Measurements from ENCODE around the gene NFYC.

Gene NFYC

DNA sequence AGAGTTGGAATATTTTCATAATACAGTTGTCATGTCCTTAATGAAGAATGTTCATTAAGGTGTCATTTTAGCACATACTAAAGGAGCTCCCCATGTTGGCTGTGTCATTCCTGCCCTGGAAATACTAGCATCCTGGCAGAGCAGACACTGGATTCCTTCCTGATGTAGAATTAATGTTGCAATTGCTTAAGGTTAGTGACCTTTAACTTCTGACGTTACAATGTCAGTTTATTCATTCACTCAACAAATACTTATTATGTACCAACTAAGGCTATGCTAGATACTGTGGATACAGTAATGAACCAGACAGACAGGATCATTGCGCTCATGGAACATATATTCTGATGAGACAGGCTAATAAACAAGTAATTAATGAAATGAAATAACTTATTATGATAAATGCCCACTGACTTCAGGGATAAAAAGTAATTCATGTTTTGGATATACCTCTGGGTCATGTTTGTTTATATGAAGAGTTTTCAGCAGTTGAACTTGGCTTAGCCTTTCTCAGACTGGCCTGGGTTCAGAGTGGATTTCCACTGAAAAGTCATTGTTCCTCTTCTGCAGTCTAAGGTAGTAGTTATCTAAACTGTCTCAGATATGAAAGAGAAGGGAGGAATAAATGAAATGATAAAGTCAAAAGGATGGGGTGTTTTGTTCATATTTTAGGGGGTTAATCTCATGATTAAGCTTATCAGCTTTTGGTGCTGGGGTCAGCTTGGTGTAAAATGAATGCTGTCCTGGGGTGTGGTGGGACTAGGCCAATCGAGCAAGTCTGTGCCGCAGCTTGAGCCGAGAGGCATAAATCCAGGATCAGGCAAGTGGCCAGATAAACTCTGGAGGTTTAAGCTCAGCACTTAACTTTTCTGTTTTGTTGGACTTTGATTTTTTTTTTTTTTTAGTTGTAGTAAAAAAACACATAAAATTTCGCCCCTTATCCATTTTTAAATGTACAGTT is 48.8 kb downstream of the NFYC start:
- no peak for DNase-seq

DNA sequence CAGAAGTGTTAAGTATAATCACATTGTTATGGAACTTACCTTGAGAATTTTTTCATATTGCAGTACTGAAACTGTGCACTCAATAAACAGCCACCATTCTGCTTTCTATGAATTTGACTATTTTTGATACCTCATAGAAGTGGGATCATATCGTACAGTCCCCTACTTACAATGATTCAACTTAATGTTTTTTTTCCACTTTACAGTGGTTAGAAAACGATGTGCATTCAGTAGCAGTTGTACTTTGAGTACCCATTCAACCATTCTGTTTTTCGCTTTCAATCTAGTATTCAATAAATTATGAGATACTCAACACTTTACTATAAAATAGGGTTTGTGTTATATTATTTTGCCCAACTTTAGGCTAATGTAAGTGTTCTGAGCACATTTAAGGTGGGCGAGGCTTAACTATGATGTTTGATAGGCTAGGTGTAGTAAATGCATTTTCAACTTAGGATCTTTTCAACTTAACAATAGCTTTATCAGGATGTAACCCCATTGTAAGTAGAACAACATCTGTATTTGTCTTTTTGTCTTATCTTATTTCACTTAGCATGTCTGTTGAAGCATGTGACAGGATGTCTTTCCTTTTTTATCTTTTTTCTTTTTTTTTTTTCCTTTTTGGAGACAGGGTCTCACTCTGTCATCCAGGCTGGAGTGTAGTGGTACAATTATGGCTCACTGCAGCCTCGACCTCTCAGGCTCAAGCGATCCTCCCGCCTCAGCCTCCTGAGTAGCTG is 49.7 kb downstream of the NFYC start:
- no peak for DNase-seq

DNA sequence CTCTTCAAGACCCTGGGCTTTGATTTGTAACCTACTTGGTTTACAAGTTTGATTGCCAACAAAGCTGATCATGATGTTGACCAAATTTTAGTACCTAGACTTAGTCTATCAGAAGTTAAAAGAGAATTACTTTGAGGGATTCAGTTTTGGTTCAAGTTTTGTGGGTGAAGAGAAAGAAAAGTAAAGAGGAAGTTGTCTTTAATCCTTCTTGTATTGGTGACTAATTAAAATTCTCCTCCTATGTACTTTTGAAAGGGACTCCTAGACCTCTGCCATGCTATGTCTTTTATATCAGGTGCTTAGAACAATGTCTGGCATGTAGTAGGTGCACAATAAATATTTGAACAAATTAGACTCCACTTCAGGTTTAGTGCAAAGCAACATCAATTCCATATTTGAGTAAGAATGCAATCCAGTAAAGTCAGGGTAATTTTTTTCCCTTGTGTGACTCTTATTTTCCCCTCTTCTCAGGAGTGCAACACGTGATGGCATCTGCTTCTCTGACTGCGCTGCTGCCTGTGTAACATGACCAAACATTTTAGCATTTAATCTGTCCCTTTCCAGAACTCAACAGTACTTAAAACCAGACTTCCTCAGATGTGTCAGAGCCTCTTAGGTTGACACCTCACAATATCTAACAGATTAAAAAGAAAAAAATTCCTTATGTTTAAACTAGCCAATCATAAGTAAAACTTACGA is 51.0 kb downstream of the NFYC start:
- DNase-seq, result no peak

DNA sequence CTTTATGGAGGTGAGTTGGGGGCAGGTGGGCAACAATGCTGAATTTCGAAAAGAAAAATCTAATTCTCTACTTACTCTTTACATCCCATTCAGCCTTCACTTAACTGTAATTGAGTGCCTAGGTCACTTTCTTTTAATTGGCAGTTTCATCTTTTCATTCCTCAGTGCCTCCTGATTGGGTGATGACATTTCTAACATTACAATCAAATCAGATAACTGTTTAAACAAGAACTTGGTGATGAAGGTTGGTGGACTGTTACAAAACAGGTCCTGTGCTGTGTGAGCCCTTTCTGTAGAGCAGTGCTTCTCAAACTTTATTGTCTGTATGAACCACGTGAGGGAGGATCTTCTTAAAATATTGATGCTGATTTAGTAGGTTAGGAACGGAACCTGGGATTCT is 51.9 kb downstream of the NFYC start:
- no peak for DNase-seq

DNA sequence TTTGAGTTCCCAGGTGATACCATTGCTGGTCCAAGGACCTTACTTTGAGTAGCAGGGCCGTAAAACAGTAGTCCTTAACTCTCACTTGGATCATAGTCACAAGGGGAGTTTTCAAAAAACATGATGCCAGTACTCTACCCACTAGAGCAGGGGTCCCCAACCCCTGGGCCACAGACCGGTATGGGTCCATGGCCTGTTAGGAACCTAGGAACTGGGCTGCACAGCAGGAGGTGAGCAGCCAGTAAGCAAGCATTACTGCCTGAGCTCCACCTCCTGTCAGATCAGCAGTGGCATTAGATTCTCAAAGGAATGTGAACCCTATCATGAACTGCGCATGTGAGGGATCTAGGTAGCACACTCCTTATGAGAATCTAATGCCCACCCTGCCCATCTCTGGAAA is 52.4 kb downstream of the NFYC start:
- no peak for DNase-seq

DNA sequence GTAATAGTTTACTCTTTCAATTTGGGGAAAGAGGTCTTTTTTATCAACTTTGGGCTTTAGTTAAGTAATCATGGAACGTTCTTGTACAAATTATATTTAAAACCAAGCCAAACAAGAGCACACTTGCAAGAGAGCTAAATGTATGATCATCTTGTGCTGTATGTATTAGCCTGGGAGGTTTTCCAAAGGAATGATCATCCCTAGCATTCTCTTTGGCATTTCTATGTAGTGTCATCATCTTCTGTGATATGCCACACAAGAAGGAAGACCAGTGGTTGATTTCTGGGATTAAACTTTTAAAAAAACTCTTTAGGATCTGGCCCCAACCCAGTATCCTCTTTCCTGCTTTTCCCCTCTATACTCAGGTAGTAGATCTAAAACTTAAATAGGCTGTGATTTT is 53.7 kb downstream of the NFYC start:
- no peak for DNase-seq

DNA sequence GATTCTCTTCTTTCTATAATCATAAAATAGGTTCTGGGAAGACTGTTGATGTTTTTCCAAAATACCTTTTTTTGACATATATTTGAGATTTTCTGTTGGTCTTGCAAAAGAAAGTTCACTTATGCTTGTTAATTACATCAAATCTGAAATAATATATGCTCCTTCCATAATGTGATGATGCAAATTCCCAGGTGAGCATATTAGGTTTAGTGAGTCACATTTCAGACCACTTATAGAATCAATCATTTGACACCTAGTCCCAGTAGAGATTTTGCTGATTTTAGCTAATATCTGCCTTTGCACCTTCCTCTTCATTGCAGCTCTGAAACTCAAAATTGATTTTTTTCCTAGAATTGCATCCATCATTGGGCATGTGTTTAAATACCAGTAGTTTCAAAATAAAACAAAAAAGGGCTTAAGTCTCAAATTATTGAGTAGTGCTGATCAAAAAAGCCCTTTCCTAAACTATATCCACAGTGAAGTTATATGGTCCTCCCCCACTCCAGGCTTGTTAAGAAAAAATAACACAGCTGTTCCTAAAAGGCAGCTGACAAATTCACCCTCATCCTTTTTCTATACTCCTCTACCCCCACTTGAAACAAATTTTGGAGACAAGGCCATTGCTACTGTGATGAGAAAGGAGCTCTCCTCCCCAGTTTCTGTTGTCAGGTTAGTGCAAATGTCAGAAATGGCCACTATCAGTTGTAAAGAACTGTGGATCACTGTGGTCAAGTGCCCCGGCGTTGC is 55.0 kb downstream of the NFYC start:
- DNase-seq, result no peak

DNA sequence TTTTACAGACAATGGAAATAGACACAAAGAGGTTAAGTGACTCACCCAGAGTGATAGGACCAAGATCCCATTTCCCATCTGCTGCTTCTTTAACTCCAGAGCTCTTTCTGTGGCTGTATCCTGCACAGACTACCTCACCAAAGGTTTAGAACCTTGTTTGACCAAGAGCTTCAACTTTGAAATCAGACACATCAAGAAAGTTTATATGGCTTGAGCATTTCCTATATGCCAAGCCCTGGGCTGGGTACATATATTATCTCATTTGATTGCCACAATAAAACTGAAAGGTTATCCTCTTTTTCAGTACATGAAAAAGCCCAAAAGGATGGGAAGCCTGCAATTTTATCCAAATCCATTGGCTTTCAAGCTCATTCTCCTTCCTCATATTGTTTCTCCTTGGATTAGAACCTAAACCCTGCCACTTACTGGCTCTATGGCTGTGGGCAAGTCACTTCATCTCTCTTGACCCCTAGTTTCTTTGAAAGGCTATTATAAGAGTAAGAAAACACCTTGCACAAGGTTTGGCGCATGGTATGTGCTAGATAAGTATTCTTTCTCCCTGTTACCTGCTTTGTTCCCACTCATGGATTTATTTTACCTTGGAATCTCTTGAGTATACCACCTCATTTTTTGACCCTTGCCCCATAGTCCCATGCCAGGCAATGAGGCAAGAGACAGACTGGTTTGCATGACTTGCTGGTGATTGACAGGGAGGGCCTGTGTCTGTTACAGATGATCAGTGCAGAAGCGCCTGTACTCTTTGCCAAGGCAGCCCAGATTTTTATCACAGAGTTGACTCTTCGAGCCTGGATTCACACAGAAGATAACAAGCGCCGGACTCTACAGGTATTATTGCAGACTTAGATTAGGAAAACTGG is 57.6 kb downstream of the NFYC start:
- no peak for DNase-seq

DNA sequence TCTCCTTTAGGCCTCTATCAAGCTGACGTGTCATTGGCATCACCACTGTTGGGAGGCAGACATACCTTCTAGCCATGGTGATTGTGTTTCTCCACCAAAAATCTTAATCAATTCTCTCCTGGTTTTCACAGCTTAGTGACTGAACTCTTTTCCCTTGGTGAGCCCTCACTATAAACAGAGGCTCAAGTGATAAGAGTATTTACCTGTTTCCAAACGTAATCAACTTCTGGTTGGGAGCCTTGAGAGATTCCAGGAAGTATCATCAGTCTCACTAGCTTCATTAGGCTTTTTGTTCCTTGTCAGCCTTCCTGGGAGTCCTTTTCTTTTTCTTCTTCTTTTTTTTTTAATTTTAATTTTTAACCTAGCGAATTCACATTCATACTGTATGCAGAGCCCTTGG is 58.3 kb downstream of the NFYC start:
- DNase-seq, result no peak

DNA sequence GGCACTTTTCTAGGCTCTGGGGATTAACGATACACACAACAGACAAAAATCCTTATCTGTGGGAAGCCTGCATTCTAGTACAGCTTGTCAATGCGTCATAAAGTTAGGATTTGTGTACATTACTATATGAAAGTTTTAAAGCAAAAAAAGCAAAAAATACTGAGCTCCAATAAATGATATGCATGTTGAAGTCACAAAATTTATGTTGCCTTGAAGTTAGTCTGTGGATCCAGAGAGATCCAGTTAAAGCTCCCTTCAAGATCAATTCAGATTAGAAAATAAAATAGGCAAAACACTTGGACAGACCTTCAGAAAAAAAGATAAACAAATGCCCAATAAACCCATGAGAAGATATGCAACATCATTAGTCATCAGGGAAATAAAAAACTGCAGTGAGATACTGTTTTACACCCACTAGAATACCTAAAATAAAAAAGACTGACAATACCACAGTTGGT is 59.0 kb downstream of the NFYC start:
- no peak for DNase-seq

DNA sequence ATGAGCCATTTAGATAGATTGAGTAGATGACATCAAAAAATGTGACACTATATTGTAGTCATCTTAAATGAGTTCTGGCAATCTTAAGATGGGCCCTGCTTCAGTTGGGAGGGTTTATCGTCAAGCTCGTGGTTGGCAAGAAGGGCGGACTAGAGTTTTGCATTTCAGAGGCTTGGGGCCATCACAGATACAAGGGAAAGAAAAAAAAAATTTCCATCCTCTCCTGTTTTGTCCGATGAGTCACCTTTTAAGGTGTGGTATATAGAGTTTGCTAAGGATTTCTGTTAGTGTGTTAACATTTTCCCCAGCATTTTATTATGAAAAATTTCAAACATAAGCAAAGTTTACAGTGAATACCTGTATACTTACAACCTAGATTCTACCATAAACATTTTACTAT is 60.3 kb downstream of the NFYC start:
- DNase-seq, result no peak

DNA sequence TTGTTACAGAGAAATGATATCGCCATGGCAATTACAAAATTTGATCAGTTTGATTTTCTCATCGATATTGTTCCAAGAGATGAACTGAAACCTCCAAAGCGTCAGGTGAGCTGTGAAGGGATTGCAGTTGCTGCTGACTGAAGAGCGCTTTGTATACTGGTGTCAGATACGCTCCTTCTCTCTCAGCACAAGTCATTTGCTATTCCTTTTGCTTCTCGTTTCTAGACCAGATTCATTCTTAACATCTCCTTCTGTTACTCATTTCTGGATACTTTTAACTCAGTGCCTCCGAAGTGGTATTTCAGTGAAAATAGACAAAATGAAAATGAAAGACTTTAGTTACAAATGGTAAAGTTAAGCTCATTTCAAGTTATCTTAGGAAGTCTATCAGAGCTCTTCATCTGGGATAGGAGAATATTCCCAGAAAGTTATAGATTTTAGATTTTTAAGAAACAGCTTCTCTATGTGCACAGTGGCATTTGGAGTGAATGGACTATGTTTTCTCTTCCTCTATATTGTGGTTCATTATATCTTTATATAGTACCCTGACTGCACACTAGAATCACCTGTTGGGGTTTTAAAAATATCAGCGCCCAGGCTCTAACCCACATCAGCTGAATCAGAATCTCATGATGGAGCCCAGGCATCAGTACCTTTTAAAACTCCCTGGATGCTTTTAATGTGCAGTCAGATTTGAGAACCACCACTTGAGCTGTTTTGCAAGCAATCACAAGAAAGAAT is 61.8 kb downstream of the NFYC start:
- DNase-seq, result no peak

DNA sequence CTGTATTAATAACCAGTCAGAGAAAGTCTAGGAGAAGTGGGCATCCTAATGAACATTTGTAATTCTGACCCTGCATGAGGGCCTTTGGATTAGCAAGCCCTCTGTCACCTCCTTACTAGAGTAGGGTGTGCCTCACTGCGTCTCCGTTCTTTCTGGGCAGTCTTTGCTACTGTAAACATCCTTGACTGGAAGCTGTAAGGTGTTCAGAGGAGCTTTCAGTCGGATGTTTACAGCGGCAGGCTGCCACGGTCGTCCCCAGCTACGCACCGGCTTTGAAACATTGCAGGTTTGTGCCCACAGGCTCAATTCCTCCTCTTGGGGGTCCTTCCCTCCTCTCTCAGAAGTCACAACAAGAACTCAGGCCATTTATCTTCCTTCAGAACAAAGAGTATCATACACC is 62.7 kb downstream of the NFYC start:
- no peak for DNase-seq

DNA sequence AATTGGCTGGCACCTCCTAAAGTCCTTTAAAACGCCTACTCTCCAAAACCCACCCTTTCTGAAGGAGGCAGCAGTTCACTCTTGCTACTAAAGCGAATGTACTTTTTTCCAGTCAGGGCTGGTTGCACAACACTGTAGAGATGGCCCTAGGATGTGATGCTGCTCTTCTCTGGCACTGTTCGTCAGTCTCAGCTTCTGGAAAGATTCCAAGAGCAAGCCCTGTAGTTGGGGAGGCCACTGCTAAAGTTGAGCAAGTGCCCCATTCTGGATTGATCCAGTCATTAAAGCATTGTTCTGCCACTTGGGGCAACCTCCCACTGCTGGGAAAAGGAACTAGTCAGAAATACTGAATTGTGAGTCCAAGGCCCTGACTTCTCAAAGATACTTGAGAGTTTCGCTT is 63.6 kb downstream of the NFYC start:
- DNase-seq, result no peak

DNA sequence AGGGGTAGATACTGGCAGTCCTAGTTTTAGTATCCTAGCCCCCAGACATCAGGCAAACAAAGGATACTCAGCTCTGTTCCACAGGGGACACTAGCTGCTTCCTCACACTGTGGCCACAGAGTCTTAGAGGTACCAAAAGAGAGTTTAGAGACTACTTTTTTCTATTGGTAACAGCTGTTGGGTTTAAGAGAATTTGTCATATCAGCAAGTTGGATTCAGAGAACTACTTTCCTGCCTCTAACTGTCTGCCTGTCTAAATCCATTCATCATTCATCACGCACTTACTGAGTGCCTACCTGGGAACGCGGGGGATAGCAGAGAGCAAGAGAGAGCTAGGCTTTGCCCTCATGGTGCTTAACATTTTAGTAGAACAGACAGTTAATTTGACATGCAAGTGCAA is 65.0 kb downstream of the NFYC start:
- no peak for DNase-seq

DNA sequence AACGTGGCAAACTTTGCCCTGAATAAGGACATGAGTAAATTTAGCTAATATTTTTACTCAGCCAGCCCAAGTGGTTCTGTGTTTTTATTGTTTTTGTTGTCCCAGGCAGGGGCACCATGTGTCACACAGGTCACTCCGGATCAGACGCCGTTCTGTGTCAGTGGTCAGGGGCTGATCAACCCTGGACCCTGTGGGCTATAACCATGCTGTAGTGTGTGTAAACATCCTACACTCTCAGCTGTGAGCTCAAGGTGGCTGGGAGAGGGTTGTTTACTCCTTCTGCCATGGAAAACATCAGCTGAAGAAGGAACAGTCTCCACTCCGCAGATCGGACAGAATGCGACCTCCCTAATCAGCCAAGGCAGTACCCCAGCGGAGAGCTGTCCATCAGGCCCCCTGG is 65.6 kb downstream of the NFYC start:
- no peak for DNase-seq

DNA sequence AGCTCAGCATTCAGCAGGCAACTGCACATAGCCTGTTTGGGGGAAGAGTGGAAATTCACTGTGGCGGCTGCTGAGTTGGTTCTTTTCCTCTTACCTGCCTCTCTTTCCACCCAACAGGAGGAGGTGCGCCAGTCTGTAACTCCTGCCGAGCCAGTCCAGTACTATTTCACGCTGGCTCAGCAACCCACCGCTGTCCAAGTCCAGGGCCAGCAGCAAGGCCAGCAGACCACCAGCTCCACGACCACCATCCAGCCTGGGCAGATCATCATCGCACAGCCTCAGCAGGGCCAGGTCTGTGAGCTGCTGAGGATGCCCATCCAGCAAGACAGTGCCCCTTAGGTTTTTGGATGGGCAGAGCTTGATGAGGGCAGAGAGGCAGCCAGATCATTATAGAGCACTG is 66.5 kb downstream of the NFYC start:
- DNase-seq, result no peak

DNA sequence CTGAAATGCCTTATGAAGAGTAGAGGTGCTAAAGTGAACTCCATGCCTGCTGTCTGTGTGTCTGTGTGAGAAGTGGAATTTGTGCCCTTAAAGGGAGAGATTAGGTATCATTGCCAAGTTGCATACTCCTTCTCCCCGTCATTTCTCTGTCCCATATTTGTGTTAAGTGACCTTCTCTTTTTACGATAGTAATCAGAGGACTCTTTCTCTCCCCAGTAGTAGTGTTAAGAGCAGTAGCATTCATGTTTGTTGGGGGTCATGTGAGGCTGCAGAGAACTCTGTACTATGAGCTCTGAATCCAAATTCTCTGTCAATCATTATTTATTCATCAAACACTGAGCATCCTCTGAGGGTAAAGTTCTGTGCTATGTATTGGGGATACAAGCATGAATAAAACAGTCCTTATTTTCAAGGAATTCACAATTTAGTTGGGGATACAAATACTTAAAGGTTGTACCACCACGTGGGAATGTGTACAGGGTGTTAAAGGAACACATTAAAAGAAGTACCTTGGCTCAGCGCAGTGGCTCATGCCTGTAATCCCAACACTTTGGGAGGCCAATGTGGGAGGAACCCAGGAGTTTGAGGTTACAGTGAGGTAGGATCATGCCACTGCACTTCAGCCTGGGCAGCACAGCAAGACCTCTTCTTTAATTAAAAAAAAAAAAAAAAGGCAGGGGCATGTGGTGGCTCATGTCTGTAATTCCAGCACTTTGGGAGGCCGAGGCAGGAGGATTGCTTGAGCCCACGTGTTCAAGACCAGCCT is 67.3 kb downstream of the NFYC start:
- no peak for DNase-seq

DNA sequence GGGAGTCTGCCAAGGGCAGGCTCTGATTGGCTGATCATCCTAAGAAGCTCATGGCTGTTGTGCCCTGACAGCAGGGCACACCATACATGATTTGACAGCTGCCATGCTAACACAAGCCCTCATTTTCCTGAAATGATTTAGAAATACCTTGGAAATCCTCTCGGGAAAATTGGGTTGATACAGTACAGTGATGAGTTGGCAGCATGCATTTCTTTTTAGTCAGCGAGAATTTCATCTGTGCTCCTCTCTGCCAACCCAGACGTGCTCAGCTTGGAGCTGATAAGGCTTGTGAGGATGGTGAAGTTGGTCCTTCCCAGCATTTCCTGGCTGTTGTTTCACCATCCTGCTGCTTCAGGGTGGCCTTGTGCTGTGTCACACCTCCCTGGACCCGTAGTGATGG is 69.5 kb downstream of the NFYC start:
- no peak for DNase-seq

All from CD4-positive, alpha-beta T cell treated with Interleukin-17A for 4 hours (primary cell).